Dedifferentiated amniotic fluid mesenchymal stem cell (primary cell): Measurements from ENCODE around the gene ESPNL.
"Not testable (repeated sequence)": the region's sequence is repeated elsewhere in the genome, so short reads cannot be mapped to it uniquely, and the experiment has no call there.

Source experiments
- DNase-seq: peaks from one replicate; pipeline ENCODE4 v3.0.0-alpha.2; 2016; ENCODE audit errors: extremely low spot score

ESPNL gene

GRCh38 chr2:238115709-238116108, 15.6 kb downstream of the ESPNL start:
- not testable (repeated sequence) for DNase-seq

- DNase-seq: no peak
Observed at GRCh38 chr2:238116298-238117198, 16.4 kb downstream of the ESPNL start.

- DNase-seq: no peak
Observed at GRCh38 chr2:238117199-238118154, 17.3 kb downstream of the ESPNL start.

GRCh38 chr2:238119756-238120462, 19.8 kb downstream of the ESPNL start:
- no peak for DNase-seq

GRCh38 chr2:238120463-238121298, 20.5 kb downstream of the ESPNL start:
- DNase-seq: no peak

- no peak for DNase-seq
Observed at GRCh38 chr2:238121511-238122286, 21.6 kb downstream of the ESPNL start.

GRCh38 chr2:238122287-238123217, 22.4 kb downstream of the ESPNL start:
- DNase-seq: no peak

- DNase-seq: no peak
Observed at GRCh38 chr2:238123218-238123971, 23.3 kb downstream of the ESPNL start.

GRCh38 chr2:238123991-238124470, 23.9 kb downstream of the ESPNL start:
- no peak for DNase-seq

GRCh38 chr2:238124488-238125126, 24.5 kb downstream of the ESPNL start:
- DNase-seq: no peak

GRCh38 chr2:238125127-238125885, 25.2 kb downstream of the ESPNL start:
- DNase-seq: no peak

GRCh38 chr2:238126338-238126737, 26.2 kb downstream of the ESPNL start:
- no peak for DNase-seq

- DNase-seq: no peak
Observed at GRCh38 chr2:238126775-238127164, 26.6 kb downstream of the ESPNL start.

- DNase-seq: no peak
Observed at GRCh38 chr2:238127165-238128060, 27.3 kb downstream of the ESPNL start.

GRCh38 chr2:238128061-238128440, 27.9 kb downstream of the ESPNL start:
- DNase-seq: no peak

- no peak for DNase-seq
Observed at GRCh38 chr2:238128534-238129001, 28.4 kb downstream of the ESPNL start.
